AG04449 (cell line): Measurements from ENCODE around the gene SNX13.

Source experiments
- CTCF ChIA-PET: fragments of 350-600 bp; formaldehyde crosslinking; extraction: SDS; loops from one replicate; lab custom pipeline; 2021; ENCODE audit warnings: antibody characterized with exemption; lab: Yijun Ruan, JAX
- POLR2A ChIA-PET: fragments of 400-600, 350-600 bp; formaldehyde crosslinking; extraction: SDS; loops from one replicate; lab custom pipeline; 2020; ENCODE audit warnings: antibody characterized with exemption, inconsistent platforms; lab: Yijun Ruan, JAX
- DNase-seq: peaks from one replicate; pipeline ENCODE4 v3.0.0-alpha.2; 2010; ENCODE audit warnings: low read depth, low spot score
- H3K4me3 ChIP-seq: 2 replicates; pipeline ENCODE4 v1.5.1; 2011; ENCODE audit warnings: low read depth, mild to moderate bottlenecking, control low read depth, low read length
- TF ChIP-seq, protein P1 (sequence below): IDR thresholded peaks from one replicate; pipeline ENCODE4 v1.5.1; 2011; ENCODE audit warnings: mild to moderate bottlenecking, moderate library complexity, low read length, control low read depth, inconsistent platforms; ENCODE audit not compliant: insufficient read depth; ENCODE audit errors: missing control alignments

SNX13 gene

DNA sequence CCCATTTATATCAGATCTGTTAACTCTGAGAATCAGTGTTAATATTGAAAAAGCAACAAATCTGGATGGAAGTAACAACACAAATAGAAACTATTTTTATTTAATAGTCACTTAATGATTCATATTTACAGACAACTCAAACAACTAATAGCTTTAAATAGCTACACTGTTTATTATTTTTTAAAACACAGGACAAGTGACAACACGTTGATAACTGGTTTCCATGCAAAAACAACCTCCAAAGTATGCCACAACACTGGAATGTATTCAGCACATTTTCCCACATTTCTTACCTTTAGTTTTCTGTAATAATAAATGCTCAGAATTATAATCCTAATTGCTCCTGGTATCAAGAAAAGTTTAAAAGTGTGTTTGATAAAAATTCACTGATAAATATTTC, 4.0 kb downstream of the SNX13 start:
- ChIA-PET POLR2A (no interaction called here), CTCF (no interaction called here)
- TF ChIP-seq, protein P1, sequence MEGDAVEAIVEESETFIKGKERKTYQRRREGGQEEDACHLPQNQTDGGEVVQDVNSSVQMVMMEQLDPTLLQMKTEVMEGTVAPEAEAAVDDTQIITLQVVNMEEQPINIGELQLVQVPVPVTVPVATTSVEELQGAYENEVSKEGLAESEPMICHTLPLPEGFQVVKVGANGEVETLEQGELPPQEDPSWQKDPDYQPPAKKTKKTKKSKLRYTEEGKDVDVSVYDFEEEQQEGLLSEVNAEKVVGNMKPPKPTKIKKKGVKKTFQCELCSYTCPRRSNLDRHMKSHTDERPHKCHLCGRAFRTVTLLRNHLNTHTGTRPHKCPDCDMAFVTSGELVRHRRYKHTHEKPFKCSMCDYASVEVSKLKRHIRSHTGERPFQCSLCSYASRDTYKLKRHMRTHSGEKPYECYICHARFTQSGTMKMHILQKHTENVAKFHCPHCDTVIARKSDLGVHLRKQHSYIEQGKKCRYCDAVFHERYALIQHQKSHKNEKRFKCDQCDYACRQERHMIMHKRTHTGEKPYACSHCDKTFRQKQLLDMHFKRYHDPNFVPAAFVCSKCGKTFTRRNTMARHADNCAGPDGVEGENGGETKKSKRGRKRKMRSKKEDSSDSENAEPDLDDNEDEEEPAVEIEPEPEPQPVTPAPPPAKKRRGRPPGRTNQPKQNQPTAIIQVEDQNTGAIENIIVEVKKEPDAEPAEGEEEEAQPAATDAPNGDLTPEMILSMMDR, result no peak
- no peak for DNase-seq
- no peak overlapping the region for H3K4me3 ChIP-seq

DNA sequence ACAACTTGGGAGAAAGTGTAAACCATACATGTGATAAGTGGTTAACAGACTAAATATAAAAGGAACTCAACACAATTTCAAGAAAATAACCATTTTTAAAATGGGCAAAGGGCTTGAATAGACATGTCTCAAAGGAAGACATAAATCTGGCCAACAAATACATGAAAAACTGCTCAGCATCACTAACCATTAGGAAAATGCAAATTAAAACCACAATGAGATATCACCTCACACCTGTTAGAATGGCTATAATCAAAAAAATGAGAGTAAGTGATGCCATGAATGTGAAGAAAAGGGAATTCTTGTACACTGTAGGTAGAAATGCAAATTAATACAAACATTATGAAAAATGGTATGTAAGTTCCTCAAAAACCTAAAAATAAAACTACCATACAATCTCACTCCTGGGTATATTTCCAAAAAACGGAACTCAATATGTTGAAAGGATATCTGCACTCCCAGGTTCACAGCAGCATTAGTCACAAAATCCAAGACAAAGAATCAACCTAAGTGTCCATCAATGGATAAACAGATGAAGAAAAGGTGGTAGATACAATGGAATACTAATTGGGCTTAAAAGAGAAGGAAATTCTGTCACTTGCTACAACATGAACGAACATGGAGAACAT, 5.6 kb downstream of the SNX13 start:
- CTCF ChIA-PET, result interaction anchor here (1.0 kb wide), 1 partner anchor 15 kb away, joined by 3 read pairs; no protein-coding TSS in a partner anchor

DNA sequence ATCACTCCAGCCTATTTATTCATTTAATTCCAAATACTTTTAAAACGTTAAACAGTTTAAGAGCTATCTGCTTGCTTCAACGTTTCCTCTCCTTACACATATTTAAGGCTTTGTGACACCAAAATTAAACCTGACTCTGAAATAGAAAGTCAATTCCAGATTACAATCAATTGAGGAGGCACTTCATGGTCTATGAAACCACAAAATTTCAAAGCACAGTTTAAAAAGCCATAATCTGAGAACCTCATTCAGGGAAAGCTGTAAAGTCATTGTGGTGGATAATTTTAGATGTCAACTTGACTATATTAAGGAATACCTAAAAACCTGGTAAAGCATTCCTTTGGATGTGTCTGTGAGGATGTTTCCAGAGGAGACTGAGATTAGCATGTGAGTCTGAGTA, 6.2 kb downstream of the SNX13 start:
- DNase-seq, result no peak
- CTCF ChIA-PET, result interaction anchor here (1.0 kb wide), 1 partner anchor 14 kb away, joined by 3 read pairs; no protein-coding TSS in a partner anchor
- H3K4me3 ChIP-seq, result no peak overlapping the region
- POLR2A ChIA-PET, result no interaction called here
- TF ChIP-seq, protein P1, result no peak

More for the DNA sequence above, 5.6 kb downstream of the SNX13 start:
- H3K4me3 ChIP-seq, result no peak overlapping the region
- no peak for DNase-seq
- POLR2A ChIA-PET, result no interaction called here
- TF ChIP-seq, protein P1, result no peak

DNA sequence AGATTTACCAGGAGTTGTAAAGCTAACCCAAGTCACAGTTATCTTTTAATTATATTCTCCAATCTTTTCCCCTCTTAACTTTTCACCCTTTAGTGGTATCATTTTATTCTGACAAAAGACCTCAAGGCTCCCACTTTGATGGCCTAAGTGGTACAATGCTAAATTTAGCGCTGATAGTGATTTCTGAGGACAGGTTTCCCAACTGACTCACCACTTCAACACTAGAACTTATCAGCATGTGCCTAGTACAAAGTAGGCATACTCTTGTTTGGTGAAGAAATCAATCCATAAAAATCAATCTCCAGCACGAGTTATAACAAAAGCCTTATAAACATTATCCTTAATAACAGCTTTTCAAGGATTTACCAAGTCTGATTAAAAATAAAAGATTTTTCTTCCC, 7.5 kb downstream of the SNX13 start:
- POLR2A ChIA-PET, result no interaction called here
- no peak for DNase-seq
- H3K4me3 ChIP-seq, result no peak overlapping the region
- TF ChIP-seq, protein P1, result no peak
- CTCF ChIA-PET, result no interaction called here

DNA sequence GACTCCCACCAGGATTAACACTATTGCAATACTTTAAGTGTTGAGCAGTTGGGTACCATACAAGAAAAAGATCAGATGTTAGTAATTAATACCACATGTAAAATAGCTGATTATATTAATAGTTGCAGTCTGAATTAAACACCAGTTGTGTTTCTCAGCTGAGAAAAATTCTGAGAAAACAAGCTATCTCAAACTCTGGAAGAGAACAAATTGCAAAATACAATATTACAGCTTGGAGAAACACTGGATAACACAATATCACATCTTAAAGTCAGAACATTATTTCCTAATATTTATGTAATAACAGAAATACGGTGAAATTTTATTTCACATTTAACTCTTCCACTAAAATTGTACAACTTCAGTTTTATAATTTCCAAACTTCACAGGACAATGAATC, 9.2 kb downstream of the SNX13 start:
- H3K4me3 ChIP-seq, result no peak overlapping the region
- no peak for DNase-seq
- CTCF ChIA-PET, result interaction anchor here (1.0 kb wide), 1 partner anchor 9 kb away, joined by 3 read pairs; no protein-coding TSS in a partner anchor
- POLR2A ChIA-PET, result no interaction called here
- TF ChIP-seq, protein P1, result no peak

DNA sequence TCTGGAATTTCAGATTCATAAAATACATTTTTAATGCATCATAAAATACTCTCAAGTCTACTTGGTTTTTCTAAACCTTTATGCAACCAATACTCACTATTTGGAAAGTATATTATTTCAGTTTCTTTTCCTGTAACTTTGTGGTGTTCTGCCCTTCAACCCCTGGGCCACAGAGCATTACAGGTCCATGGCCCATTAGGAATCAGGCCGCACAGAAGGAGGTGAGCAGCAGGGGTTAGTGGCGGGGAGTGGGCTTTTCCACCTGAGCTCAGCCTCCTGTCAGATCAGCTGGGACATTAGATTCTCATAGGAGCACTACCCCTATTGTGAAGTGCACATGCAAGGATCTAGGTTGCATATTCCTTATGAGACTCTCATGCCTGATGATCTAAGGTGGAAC, 9.7 kb downstream of the SNX13 start:
- TF ChIP-seq, protein P1, result no peak
- ChIA-PET CTCF (no interaction called here), POLR2A (no interaction called here)
- no peak overlapping the region for H3K4me3 ChIP-seq
- no peak for DNase-seq
